Stimulated activated CD8-positive, alpha-beta memory T cell treated with anti-CD3 and anti-CD28 coated beads, Interleukin-4, amount 100 ng/mL, for 4 hours (primary cell): ENCODE results near the gene SPTBN1.

ENCODE experiments used
- DNase-seq, 2 donors: peaks; one replicate each; pipeline ENCODE4 v3.0.0-alpha.2; 2020; ENCODE audit warnings: low read depth in 2 of 2, low spot score in 1 of 2

The SPTBN1 gene

DNA sequence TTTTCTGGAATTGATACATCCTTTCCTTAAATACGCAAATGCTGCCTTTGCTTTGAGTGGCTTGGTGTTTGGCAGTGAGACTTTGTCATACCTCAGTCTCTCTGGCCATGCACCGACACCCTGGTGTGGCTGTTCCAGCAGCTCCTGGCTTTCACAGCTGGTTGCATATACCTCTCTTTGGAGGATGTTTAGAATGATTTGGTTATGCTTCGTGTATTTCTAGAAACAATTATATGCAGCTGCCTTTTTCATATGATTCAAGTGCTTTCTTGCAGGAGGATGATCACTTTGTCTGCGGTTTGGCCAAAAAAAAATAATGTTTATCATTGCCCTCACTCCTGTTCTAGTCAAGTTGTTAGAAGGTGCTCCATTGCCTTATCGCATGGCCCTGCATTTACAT lies 172.3 kb downstream of the SPTBN1 start:
- DNase-seq = no peak

DNA sequence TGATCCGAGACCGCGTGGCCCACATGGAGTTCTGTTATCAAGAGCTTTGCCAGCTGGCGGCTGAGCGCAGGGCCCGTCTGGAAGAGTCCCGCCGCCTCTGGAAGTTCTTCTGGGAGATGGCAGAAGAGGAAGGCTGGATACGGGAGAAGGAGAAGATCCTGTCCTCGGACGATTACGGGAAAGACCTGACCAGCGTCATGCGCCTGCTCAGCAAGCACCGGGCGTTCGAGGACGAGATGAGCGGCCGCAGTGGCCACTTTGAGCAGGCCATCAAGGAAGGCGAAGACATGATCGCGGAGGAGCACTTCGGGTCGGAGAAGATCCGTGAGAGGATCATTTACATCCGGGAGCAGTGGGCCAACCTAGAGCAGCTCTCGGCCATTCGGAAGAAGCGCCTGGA lies 172.8 kb downstream of the SPTBN1 start:
- no peak for DNase-seq

GRCh38 chr2:54629390-54629789 lies 173.3 kb downstream of the SPTBN1 start:
- DNase-seq = no peak

DNA sequence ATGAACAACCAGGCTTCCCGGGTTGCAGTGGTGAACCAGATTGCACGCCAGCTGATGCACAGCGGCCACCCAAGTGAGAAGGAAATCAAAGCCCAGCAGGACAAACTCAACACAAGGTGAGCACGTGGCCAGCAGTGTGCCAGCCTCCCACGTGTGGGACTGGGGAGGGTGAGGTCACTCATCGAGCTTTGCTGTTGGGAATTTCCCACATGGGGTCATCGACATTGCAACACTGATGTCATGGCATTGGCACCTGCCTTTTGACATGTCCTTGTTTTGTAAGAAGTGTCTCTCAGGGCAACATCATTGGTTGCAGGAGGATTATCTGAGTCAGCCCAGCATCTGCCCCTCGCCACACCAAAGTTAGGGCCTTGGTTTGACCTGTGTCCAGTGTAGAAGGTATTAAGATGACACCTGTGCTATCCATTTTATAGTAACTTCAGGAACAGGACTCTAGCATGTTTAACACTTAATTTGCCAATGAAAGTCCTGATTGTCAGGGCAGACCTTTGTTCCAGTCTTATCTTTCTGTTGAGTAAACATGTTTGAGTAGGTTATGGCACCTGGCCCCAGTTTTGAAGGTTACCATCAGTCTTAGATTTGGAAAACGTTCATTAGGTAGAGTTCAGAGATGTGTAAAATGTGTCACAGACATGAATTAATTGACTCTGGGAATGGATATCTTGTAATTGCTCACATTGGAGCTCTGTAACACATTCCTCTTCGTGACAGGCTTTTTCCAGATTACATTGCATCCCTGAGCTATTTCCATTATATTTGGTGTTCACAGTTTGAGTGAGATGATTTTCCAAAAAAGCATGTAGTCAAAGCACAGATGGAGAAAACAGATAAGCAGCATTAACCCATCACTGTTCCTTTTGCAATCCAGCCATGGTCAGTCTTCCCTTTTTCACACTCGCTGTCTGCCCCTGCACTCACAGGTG lies 174.1 kb downstream of the SPTBN1 start:
- DNase-seq = no peak

DNA sequence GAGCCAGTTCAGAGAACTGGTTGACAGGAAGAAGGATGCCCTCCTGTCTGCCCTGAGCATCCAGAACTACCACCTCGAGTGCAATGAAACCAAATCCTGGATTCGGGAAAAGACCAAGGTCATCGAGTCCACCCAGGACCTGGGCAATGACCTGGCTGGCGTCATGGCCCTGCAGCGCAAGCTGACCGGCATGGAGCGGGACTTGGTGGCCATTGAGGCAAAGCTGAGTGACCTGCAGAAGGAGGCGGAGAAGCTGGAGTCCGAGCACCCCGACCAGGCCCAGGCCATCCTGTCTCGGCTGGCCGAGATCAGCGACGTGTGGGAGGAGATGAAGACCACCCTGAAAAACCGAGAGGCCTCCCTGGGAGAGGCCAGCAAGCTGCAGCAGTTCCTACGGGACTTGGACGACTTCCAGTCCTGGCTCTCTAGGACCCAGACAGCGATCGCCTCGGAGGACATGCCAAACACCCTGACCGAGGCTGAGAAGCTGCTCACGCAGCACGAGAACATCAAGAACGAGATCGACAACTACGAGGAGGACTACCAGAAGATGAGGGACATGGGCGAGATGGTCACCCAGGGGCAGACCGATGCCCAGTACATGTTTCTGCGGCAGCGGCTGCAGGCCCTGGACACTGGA lies 174.9 kb downstream of the SPTBN1 start:
- DNase-seq = no peak

GRCh38 chr2:54631755-54632154 lies 175.6 kb downstream of the SPTBN1 start:
- DNase-seq = no peak

- DNase-seq = no peak
Measured at GRCh38 chr2:54632733-54633692, 176.9 kb downstream of the SPTBN1 start.

- no peak for DNase-seq
Measured at GRCh38 chr2:54634021-54634420, 177.9 kb downstream of the SPTBN1 start.

DNA sequence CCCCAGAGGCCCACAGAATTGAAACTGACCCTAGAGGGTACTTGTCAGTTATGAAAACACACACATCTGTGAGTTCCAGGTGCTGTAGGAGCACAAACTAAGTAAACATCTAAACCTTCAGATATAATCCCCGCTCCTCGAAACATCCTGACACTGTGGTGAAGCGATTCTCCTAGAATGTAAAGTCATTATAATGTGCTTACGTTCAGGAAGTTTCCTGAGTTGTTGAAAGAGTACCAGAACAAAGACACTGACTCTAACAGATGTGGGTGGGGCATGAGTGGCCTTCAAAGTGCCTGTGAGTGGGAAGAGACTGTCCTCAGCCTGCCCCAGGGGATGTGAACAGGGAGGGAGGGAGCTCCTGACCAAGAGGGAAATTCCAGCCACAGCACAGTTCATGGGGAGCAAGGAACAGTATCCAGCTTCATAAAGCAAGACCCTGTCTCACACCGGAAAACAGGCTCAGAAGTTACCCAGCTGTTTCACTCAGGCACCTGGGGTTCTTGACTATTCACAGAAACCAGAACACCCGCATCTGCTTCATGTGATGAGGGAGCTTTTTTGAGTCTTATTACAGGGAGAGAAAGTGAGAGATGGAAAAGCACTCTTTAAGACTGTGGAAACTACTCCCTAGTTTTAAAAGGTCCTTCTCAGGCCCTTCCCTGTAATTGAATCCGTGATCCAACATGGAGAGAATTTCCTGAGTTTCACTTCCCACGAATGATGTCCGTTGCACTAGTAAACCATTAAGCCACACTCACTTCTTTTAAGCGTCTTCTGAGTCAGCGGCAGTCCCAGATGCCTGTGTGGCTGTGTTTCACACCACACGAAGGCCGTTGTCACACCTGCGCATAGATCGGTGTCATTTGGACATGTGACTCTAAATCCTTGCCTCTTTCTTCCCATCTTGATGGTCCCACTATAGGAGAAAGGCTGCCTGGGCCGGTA lies 178.7 kb downstream of the SPTBN1 start:
- no peak for DNase-seq

- no peak for DNase-seq
Measured at GRCh38 chr2:54635554-54636152, 179.5 kb downstream of the SPTBN1 start.

- DNase-seq = no peak
Measured at GRCh38 chr2:54636415-54637139, 180.4 kb downstream of the SPTBN1 start.

GRCh38 chr2:54638103-54638502 lies 182.0 kb downstream of the SPTBN1 start:
- DNase-seq = no peak

DNA sequence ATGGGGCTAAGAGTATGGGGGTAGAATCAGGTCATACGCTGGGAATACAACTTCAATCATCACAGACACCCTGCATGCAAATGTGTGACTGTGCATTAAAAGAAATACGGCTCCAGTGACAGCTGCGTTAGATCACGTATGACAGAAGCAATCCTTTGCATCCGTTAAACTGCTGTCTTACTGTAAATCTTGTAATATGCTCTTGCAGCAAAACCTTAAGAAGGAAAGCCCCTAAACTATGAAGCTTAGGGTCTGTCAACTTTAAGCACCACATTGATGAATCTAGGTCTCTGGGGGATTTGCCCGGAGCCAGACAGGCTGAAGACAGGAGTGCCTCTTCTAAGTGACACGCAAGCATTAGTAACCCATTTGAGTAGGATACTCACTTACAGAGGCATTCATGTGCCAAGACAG lies 182.7 kb downstream of the SPTBN1 start:
- DNase-seq = no peak

DNA sequence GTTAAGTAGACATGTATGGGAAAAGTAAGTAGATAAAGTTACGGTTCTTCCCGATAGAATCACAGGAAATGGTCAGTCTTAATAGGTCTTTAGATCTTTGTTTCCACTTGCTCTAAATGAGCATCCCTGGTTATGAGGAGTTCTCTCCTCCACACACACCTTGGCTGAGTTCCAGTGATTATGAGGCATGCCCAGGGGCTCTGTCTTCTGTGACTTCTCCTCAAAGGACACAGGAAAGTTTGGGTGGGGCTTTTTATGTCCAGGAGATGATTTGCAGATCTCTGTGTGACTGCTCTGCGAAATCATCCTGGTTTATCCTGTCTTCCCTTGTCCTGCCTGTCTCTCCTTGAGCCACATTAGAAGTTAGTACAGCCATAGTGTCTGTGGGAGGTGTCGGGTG lies 183.5 kb downstream of the SPTBN1 start:
- DNase-seq = no peak

GRCh38 chr2:54640834-54641540 lies 184.9 kb downstream of the SPTBN1 start:
- no peak for DNase-seq

- DNase-seq = no peak
Measured at GRCh38 chr2:54641988-54642387, 185.9 kb downstream of the SPTBN1 start.

DNA sequence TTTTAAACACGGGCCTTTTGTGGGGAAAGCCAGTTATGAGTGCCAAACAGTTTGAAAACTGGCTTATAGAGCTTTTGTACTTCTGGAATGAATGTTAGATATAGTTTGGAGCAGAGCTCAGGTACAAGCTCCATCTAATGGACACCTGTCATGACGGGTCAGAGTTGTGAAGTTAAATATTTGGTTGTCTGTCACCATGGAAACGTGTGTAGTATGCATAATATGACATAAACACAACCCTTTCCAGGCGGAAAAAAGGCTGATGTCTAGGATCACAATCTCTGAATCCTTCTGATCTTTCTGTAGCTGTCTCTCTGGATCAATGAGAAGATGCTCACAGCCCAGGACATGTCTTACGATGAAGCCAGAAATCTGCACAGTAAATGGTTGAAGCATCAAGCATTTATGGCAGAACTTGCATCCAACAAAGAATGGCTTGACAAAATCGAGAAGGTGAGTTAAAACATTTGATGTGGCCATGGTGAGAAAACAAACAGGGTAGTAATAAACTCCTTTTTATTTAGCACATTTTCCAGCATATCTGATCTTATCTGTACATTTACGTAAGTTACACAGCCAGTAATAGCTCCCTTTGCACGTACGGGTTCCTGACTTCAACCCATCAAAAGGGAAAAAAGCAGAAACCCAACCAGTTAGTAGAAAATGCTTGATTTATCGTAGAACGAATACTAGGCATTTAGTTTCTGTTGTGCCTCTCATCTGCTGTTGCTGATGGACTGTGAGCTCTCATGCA lies 186.7 kb downstream of the SPTBN1 start:
- no peak for DNase-seq

- DNase-seq = no peak
Measured at GRCh38 chr2:54644236-54644635, 188.1 kb downstream of the SPTBN1 start.
